CD14-positive monocyte (primary cell): Measurements from ENCODE around the gene TRAPPC12. TPM values are rescaled to one million over a fixed set of nuclear protein-coding genes. Genes with fewer than 3 reads are reported as not detected.
"Not testable (repeated sequence)": the region's sequence is repeated elsewhere in the genome, so short reads cannot be mapped to it uniquely, and the experiment has no call there.

ENCODE experiments used
- DNase-seq, 3 donors: peaks; one replicate each; pipeline ENCODE4 v3.0.0-alpha.2; 2011 to 2022
- H2AFZ ChIP-seq: 2 replicates; pipeline ENCODE4 v1.6.0; 2012; ENCODE audit warnings: mild to moderate bottlenecking, low read depth, low read length, inconsistent platforms; ENCODE audit not compliant: insufficient read depth, poor library complexity, severe bottlenecking
- H3K27ac ChIP-seq, 2 donors: 1 replicate in 1 of 2; 2 replicates in 1 of 2; pipeline ENCODE4 v1.5.1; 2012 to 2013; ENCODE audit warnings: low read length in 2 of 2, control low read depth in 1 of 2, inconsistent platforms in 1 of 2, low read depth in 1 of 2, mild to moderate bottlenecking in 1 of 2
- H3K27me3 ChIP-seq, 2 donors: one replicate each; pipeline versions ENCODE4 v1.6.0 to v1.6.1; 2011 to 2013; ENCODE audit warnings: low read length in 2 of 2; ENCODE audit not compliant: control insufficient read depth in 2 of 2, insufficient read depth in 2 of 2
- H3K36me3 ChIP-seq, 2 donors: replicated peaks in 1 of 2; 1 replicate in 1 of 2; 2 replicates in 1 of 2; pipeline versions ENCODE4 v1.5.1 to v1.6.1; 2012 to 2013; ENCODE audit warnings: low read length in 2 of 2, control low read depth in 1 of 2, inconsistent platforms in 1 of 2, mild to moderate bottlenecking in 1 of 2; ENCODE audit not compliant: insufficient read depth in 2 of 2, control insufficient read depth in 1 of 2
- H3K4me1 ChIP-seq, 2 donors: 1 replicate in 1 of 2; 2 replicates in 1 of 2; pipeline versions ENCODE4 v1.5.1 to v1.6.1; 2012 to 2013; ENCODE audit warnings: low read length in 2 of 2, control low read depth in 1 of 2, inconsistent platforms in 1 of 2, mild to moderate bottlenecking in 1 of 2, moderate library complexity in 1 of 2; ENCODE audit not compliant: insufficient read depth in 2 of 2, control insufficient read depth in 1 of 2
- H3K4me2 ChIP-seq: replicated peaks from 2 replicates; pipeline ENCODE3; 2012; ENCODE audit warnings: low read length, moderate library complexity, mild to moderate bottlenecking; ENCODE audit not compliant: poor library complexity, severe bottlenecking; ENCODE audit errors: extremely low read depth
- H3K4me3 ChIP-seq, 3 experiments: fragments of 200-600 bp in 1 of 3; sonication (generic) in 1 of 3; replicated peaks in 1 of 3; 1 replicate in 2 of 3; 2 replicates in 1 of 3; pipeline ENCODE4 v1.5.1; 2011 to 2013; ENCODE audit warnings: low read length in 3 of 3, mild to moderate bottlenecking in 3 of 3, control low read depth in 2 of 3, low read depth in 2 of 3, inconsistent platforms in 1 of 3, moderate library complexity in 1 of 3
- H3K79me2 ChIP-seq: 2 replicates; pipeline ENCODE4 v1.6.0; 2012; ENCODE audit warnings: mild to moderate bottlenecking, control low read depth, inconsistent platforms, low read length, moderate library complexity; ENCODE audit not compliant: insufficient read depth
- H3K9ac ChIP-seq: 2 replicates; pipeline ENCODE4 v1.6.0; 2017; ENCODE audit warnings: low read length, mild to moderate bottlenecking; ENCODE audit not compliant: insufficient read depth, poor library complexity, severe bottlenecking
- H3K9me3 ChIP-seq, 2 donors: replicated peaks in 1 of 2; 1 replicate in 1 of 2; 2 replicates in 1 of 2; pipeline versions ENCODE4 v1.5.1 to v1.6.1; 2012 to 2013; ENCODE audit warnings: low read length in 2 of 2, control low read depth in 1 of 2; ENCODE audit not compliant: control insufficient read depth in 1 of 2, insufficient read depth in 1 of 2
- H4K20me1 ChIP-seq: 2 replicates; pipeline ENCODE4 v1.6.0; 2012; ENCODE audit warnings: mild to moderate bottlenecking, low read length, control low read depth, moderate library complexity; ENCODE audit not compliant: insufficient read depth
- H3K27ac Mint-ChIP-seq, 7 donors: one replicate each; pipeline ENCODE4 v1.8.0; 2020; ENCODE audit warnings: mild to moderate bottlenecking in 7 of 7, mixed read lengths in 7 of 7, moderate library complexity in 6 of 7, inconsistent platforms in 2 of 7
- H3K27me3 Mint-ChIP-seq, 3 donors: one replicate each; pipeline ENCODE4 v1.8.0; 2021 to 2022; ENCODE audit warnings: low read depth in 3 of 3, mild to moderate bottlenecking in 3 of 3, mixed read lengths in 3 of 3, moderate library complexity in 3 of 3, inconsistent platforms in 1 of 3
- H3K36me3 Mint-ChIP-seq, 2 donors: one replicate each; pipeline ENCODE4 v1.8.0; 2020; ENCODE audit warnings: mixed read lengths in 2 of 2, inconsistent platforms in 1 of 2, mild to moderate bottlenecking in 1 of 2
- H3K4me1 Mint-ChIP-seq: one replicate; pipeline ENCODE4 v1.8.0; 2020; ENCODE audit warnings: mild to moderate bottlenecking, mixed read lengths
- H3K4me3 Mint-ChIP-seq, 2 donors: one replicate each; pipeline ENCODE4 v1.8.0; 2020; ENCODE audit warnings: mild to moderate bottlenecking in 2 of 2, mixed read lengths in 2 of 2, moderate library complexity in 1 of 2
- H3K9me3 Mint-ChIP-seq, 7 donors: one replicate each; pipeline ENCODE4 v1.8.0; 2020 to 2022; ENCODE audit warnings: mixed read lengths in 7 of 7, mild to moderate bottlenecking in 6 of 7, moderate library complexity in 6 of 7, inconsistent platforms in 2 of 7
- CTCF ChIP-seq: fragments of 200-600 bp; IDR thresholded peaks from one replicate; pipeline ENCODE4 v1.8.0; 2022; ENCODE audit warnings: antibody characterized with exemption, mild to moderate bottlenecking
- WGBS: methylation state at CpG from one replicate; pipeline ENCODE4 v1.1.5; 2013; ENCODE audit warnings: missing lambda C conversion rate; ENCODE audit not compliant: insufficient coverage; 5-methylcytosine and 5-hydroxymethylcytosine counted together
- intact Hi-C, 2 donors: fragments of 100-400 bp; cut with micrococcal nuclease; formaldehyde crosslinking; loops; one replicate each; pipeline versions ENCODE4 v1.15.0 to v1.15.1; 2023
- polyA plus RNA-seq, 3 donors: library from polyadenylated mRNA; depleted of rRNA in 1 of 3; unstranded in 2 of 3; stranded (reverse) in 1 of 3; fragments of 300-500 nt in 2 of 3; fragments of >200 nt in 1 of 3; fragmentation: Illumina TruSeq in 2 of 3; gene quantifications; 1 replicate in 2 of 3; 2 replicates in 1 of 3; pipeline ENCODE4 v1.2.3, GENCODE V29; 2012 to 2021

TRAPPC12 gene
- polyA plus RNA-seq, 3 donors, result 26.6 to 72.1 (median 44.7) TPM

- H3K9me3 ChIP-seq, result peaks cover 5 to 10% of the 10 kb centered on the region in 2 donors
- H3K4me1 ChIP-seq, result no peaks in the 10 kb centered on the region
- peaks cover 8 to 32% (median 18%) of the 10 kb centered on the region in 7 donors for H3K9me3 Mint-ChIP-seq
- peaks cover 68 to 91% of the 10 kb centered on the region in 2 donors for H3K36me3 Mint-ChIP-seq
- no peak overlapping the region for H2AFZ ChIP-seq
- H3K27me3 ChIP-seq, result no peaks in the 10 kb centered on the region
- no peak overlapping the region for H3K4me3 ChIP-seq
- H3K36me3 ChIP-seq, result peaks cover 35 to 72% of the 10 kb centered on the region in 2 donors
- H3K4me3 Mint-ChIP-seq, result no peak overlapping the region
- H4K20me1 ChIP-seq, result no peaks in the 10 kb centered on the region
- no peak overlapping the region for H3K9ac ChIP-seq
- H3K4me2 ChIP-seq, result no peak overlapping the region
- H3K27ac Mint-ChIP-seq, result no peak overlapping the region
- H3K79me2 ChIP-seq, result peaks cover 13% of the 10 kb centered on the region
- 100% methylated on average over 1 of the region's 2 CpGs for WGBS
- no peak for DNase-seq
- TF ChIP-seq CTCF, result no peak
- peaks cover 4% of the 10 kb centered on the region for H3K4me1 Mint-ChIP-seq
- H3K27me3 Mint-ChIP-seq, result peaks cover 0 to 2% (median 0%) of the 10 kb centered on the region in 3 donors
- no peak overlapping the region for H3K27ac ChIP-seq
- intact Hi-C loops, result loop anchor here in 1 of 2 donors (10.0 kb wide), 1 partner anchor 127 kb away; no protein-coding TSS in a partner anchor
Observed at GRCh38 chr2:3512086-3512485, 132.6 kb downstream of the TRAPPC12 start.

GRCh38 chr2:3513026-3513810 is 133.7 kb downstream of the TRAPPC12 start:
- intact Hi-C loops, result loop anchor here in 1 of 2 donors (10.0 kb wide), 1 partner anchor 128 kb away; no protein-coding TSS in a partner anchor
- peaks cover 61 to 86% of the 10 kb centered on the region in 2 donors for H3K36me3 Mint-ChIP-seq
- Histone ChIP-seq H3K4me2 (no peak overlapping the region), H3K4me1 (peaks cover 2 to 3% of the 10 kb centered on the region in 2 donors), H2AFZ (no peak overlapping the region), H3K36me3 (peaks cover 35 to 62% of the 10 kb centered on the region in 2 donors), H3K9ac (no peak overlapping the region), H3K27me3 (no peaks in the 10 kb centered on the region), H3K27ac (no peak overlapping the region), H3K79me2 (peaks cover 17% of the 10 kb centered on the region), H4K20me1 (no peaks in the 10 kb centered on the region), H3K9me3 (peaks cover 5 to 10% of the 10 kb centered on the region in 2 donors), H3K4me3 (no peak overlapping the region)
- peaks cover 0 to 2% (median 0%) of the 10 kb centered on the region in 3 donors for H3K27me3 Mint-ChIP-seq
- no peak overlapping the region for H3K4me3 Mint-ChIP-seq
- no CpG with 5 or more reads among the region's 3 CpGs for WGBS
- H3K27ac Mint-ChIP-seq, result no peak overlapping the region
- peaks cover 8 to 32% (median 18%) of the 10 kb centered on the region in 7 donors for H3K9me3 Mint-ChIP-seq
- H3K4me1 Mint-ChIP-seq, result peaks cover 7% of the 10 kb centered on the region
- DNase-seq, result no peak
- TF ChIP-seq CTCF, result no peak

- not testable (repeated sequence) for H3K27me3 Mint-ChIP-seq, H3K9me3 ChIP-seq, DNase-seq, H4K20me1 ChIP-seq, H3K27me3 ChIP-seq, H3K4me3 ChIP-seq, H2AFZ ChIP-seq, H3K9ac ChIP-seq, H3K27ac ChIP-seq, H3K4me3 Mint-ChIP-seq, H3K4me2 ChIP-seq
- peaks cover 21% of the 10 kb centered on the region for H3K79me2 ChIP-seq
- intact Hi-C loops, result loop anchor here (5.0 to 10.0 kb wide), 3 partner anchors 42 to 131 kb away; partner anchors contain the start of genes RNASEH1 (in 1 of the 2) and RPS7 (in 1 of the 2)
- H3K4me1 ChIP-seq, result peaks cover 9 to 21% of the 10 kb centered on the region in 2 donors
- H3K27ac Mint-ChIP-seq, result peak overlapping the region in 1 of 7 donors; percentile 3
- peaks cover 8 to 25% (median 17%) of the 10 kb centered on the region in 7 donors for H3K9me3 Mint-ChIP-seq
- peaks cover 13% of the 10 kb centered on the region for H3K4me1 Mint-ChIP-seq
- WGBS, result no CpG with 5 or more reads among the region's 5 CpGs
- H3K36me3 Mint-ChIP-seq, result peaks cover 47 to 68% of the 10 kb centered on the region in 2 donors
- H3K36me3 ChIP-seq, result peaks cover 32 to 43% of the 10 kb centered on the region in 2 donors
Observed at GRCh38 chr2:3515438-3515837, 135.9 kb downstream of the TRAPPC12 start.
